PFSK-1 (cell line): ENCODE data around the gene ARSJ.

Experiments
- FOXP2 ChIP-seq: optimal IDR thresholded peaks from 2 replicates; pipeline ENCODE3; 2011; ENCODE audit warnings: borderline replicate concordance, control low read depth, inconsistent platforms; ENCODE audit not compliant: insufficient read depth; ENCODE audit errors: extremely low read length, extremely low read depth
- POLR2AphosphoS5 ChIP-seq: IDR thresholded peaks from 2 replicates; pipeline ENCODE4 v1.6.1; 2012; ENCODE audit warnings: low read depth, mild to moderate bottlenecking, control low read depth, low read length, moderate library complexity
- REST ChIP-seq, 2 experiments: IDR thresholded peaks; 2 replicates each; pipeline versions ENCODE4 v1.6.1 to v1.8.0; 2011 to 2012; ENCODE audit warnings: low read depth in 2 of 2, low read length in 2 of 2, control low read depth in 1 of 2, inconsistent platforms in 1 of 2, mild to moderate bottlenecking in 1 of 2, moderate library complexity in 1 of 2; ENCODE audit not compliant: insufficient read depth in 1 of 2
- SIN3A ChIP-seq: IDR thresholded peaks from 2 replicates; pipeline ENCODE4 v1.6.1; 2012; ENCODE audit warnings: mild to moderate bottlenecking, low read length, moderate library complexity, borderline replicate concordance; ENCODE audit not compliant: insufficient read depth
- TAF1 ChIP-seq: IDR thresholded peaks from 2 replicates; pipeline ENCODE4 v1.6.1; 2012; ENCODE audit warnings: low read length, control low read depth, borderline replicate concordance; ENCODE audit not compliant: insufficient read depth

Gene ARSJ

GRCh38 chr4:113904877-113905276 lies 74.6 kb downstream of the ARSJ start:
- TF ChIP-seq POLR2AphosphoS5, result no peak
- TF ChIP-seq TAF1, result no peak
- TF ChIP-seq REST (IDR thresholded peaks at IDR 0.05; ENCODE audit: insufficient read depth in 1 of 2, low read depth in 2 of 2, low read length in 2 of 2), result no peak
- no peak for TF ChIP-seq SIN3A
- TF ChIP-seq FOXP2, result no peak

- TF ChIP-seq POLR2AphosphoS5 (no peak), TAF1 (no peak), REST (IDR thresholded peaks at IDR 0.05; ENCODE audit: insufficient read depth in 1 of 2, low read depth in 2 of 2, low read length in 2 of 2) (no peak), FOXP2 (no peak), SIN3A (no peak)
Measured at GRCh38 chr4:113901994-113902787, 77.3 kb downstream of the ARSJ start.

DNA sequence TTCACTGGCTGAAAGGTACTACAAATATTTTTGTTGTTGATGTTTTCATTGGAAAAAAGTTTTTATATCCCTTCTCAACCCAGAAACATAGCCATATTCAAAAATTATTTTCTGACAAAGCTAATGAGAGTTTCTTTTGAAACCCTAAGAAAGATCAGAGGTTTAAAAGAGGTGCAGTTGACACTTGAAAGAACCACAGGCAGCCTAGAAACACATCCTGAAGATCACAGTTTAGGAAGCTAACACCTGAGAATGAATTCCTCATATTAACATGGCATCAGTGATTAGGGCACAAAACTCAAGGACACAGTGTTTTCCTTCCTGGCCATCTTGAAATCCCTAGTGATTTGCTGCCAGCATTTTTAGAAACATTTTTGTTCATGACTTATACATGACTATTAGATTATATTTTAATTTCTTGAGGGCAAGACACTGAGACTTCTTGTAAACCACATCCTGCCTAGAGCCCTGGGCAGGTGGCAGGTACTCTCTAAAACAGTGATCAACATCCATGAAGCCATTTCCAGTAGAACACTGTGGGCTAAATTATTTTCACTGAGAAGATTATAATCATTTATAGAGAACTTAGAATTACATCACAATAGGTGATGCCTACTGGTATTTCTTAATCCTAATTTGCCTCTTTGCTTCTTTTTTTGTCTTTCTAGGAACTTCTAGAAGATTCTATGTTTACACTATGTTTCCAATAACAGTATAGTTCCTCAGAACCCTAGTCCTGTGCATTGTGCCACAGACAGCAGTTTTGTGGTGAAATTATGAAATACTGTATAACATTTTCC lies 80.0 kb downstream of the ARSJ start:
- no peak for TF ChIP-seq REST (IDR thresholded peaks at IDR 0.05; ENCODE audit: insufficient read depth in 1 of 2, low read depth in 2 of 2, low read length in 2 of 2)

GRCh38 chr4:113893546-113893945 lies 85.9 kb downstream of the ARSJ start:
- TF ChIP-seq SIN3A (no peak), POLR2AphosphoS5 (no peak), REST (IDR thresholded peaks at IDR 0.05; ENCODE audit: insufficient read depth in 1 of 2, low read depth in 2 of 2, low read length in 2 of 2) (no peak), FOXP2 (no peak), TAF1 (no peak)
